Measurements from ENCODE around the gene DLX2. TPM values are rescaled to one million over a fixed set of nuclear protein-coding genes. Genes with fewer than 3 reads are reported as not detected.
A peak's percentile ranks its signal among the peaks of the same experiment; 100 is the strongest.

The DLX2 gene
- total and polyA plus RNA-seq, 2 of the 13 experiments (the other 11 are each of a cell fraction or from before 2014, with no cell fraction given) = 0.07 to 0.15 TPM

- TF ChIP-seq ZNF552 (CRISPR knock-in tag; IDR thresholded peaks at IDR 0.05; ENCODE audit: borderline replicate concordance) (no peak; the same call in 1 of the 2 replicates), TCF12 (IDR thresholded peaks at IDR 0.05) (no peak), TCF12 (CRISPR knock-in tag; IDR thresholded peaks at IDR 0.05) (no peak; the same call in 1 of the 2 replicates), FLYWCH1 (CRISPR knock-in tag; IDR thresholded peaks at IDR 0.05) (no peak), SIX1 (CRISPR knock-in tag; IDR thresholded peaks at IDR 0.05; ENCODE audit: borderline replicate concordance) (peak; percentile 87; the same call in 1 of the 2 replicates), RFXANK (CRISPR knock-in tag; IDR thresholded peaks at IDR 0.05) (peak; percentile 73; the same call in 1 of the 2 replicates), TBP (CRISPR knock-in tag; IDR thresholded peaks at IDR 0.05) (no peak), ZNF432 (CRISPR knock-in tag; IDR thresholded peaks at IDR 0.05; ENCODE audit: borderline replicate concordance) (no peak), FOXO1 (CRISPR knock-in tag; IDR thresholded peaks at IDR 0.05) (peak; percentile 87), NONO (IDR thresholded peaks at IDR 0.05) (no peak), NONO (CRISPR knock-in tag; conservative IDR thresholded peaks at IDR 0.05) (peak; percentile 74; the same call in 1 of the 2 replicates), DR1 (CRISPR knock-in tag; IDR thresholded peaks at IDR 0.05) (no peak), ZNF496 (CRISPR knock-in tag; IDR thresholded peaks at IDR 0.05; ENCODE audit: insufficient replicate concordance) (no peak), ZBTB7A (CRISPR knock-in tag; IDR thresholded peaks at IDR 0.05) (no peak)
- TF ChIP-seq, protein P1, sequence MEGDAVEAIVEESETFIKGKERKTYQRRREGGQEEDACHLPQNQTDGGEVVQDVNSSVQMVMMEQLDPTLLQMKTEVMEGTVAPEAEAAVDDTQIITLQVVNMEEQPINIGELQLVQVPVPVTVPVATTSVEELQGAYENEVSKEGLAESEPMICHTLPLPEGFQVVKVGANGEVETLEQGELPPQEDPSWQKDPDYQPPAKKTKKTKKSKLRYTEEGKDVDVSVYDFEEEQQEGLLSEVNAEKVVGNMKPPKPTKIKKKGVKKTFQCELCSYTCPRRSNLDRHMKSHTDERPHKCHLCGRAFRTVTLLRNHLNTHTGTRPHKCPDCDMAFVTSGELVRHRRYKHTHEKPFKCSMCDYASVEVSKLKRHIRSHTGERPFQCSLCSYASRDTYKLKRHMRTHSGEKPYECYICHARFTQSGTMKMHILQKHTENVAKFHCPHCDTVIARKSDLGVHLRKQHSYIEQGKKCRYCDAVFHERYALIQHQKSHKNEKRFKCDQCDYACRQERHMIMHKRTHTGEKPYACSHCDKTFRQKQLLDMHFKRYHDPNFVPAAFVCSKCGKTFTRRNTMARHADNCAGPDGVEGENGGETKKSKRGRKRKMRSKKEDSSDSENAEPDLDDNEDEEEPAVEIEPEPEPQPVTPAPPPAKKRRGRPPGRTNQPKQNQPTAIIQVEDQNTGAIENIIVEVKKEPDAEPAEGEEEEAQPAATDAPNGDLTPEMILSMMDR (CRISPR knock-in tag; IDR thresholded peaks at IDR 0.05) = no peak
- TF ChIP-seq, protein P2, sequence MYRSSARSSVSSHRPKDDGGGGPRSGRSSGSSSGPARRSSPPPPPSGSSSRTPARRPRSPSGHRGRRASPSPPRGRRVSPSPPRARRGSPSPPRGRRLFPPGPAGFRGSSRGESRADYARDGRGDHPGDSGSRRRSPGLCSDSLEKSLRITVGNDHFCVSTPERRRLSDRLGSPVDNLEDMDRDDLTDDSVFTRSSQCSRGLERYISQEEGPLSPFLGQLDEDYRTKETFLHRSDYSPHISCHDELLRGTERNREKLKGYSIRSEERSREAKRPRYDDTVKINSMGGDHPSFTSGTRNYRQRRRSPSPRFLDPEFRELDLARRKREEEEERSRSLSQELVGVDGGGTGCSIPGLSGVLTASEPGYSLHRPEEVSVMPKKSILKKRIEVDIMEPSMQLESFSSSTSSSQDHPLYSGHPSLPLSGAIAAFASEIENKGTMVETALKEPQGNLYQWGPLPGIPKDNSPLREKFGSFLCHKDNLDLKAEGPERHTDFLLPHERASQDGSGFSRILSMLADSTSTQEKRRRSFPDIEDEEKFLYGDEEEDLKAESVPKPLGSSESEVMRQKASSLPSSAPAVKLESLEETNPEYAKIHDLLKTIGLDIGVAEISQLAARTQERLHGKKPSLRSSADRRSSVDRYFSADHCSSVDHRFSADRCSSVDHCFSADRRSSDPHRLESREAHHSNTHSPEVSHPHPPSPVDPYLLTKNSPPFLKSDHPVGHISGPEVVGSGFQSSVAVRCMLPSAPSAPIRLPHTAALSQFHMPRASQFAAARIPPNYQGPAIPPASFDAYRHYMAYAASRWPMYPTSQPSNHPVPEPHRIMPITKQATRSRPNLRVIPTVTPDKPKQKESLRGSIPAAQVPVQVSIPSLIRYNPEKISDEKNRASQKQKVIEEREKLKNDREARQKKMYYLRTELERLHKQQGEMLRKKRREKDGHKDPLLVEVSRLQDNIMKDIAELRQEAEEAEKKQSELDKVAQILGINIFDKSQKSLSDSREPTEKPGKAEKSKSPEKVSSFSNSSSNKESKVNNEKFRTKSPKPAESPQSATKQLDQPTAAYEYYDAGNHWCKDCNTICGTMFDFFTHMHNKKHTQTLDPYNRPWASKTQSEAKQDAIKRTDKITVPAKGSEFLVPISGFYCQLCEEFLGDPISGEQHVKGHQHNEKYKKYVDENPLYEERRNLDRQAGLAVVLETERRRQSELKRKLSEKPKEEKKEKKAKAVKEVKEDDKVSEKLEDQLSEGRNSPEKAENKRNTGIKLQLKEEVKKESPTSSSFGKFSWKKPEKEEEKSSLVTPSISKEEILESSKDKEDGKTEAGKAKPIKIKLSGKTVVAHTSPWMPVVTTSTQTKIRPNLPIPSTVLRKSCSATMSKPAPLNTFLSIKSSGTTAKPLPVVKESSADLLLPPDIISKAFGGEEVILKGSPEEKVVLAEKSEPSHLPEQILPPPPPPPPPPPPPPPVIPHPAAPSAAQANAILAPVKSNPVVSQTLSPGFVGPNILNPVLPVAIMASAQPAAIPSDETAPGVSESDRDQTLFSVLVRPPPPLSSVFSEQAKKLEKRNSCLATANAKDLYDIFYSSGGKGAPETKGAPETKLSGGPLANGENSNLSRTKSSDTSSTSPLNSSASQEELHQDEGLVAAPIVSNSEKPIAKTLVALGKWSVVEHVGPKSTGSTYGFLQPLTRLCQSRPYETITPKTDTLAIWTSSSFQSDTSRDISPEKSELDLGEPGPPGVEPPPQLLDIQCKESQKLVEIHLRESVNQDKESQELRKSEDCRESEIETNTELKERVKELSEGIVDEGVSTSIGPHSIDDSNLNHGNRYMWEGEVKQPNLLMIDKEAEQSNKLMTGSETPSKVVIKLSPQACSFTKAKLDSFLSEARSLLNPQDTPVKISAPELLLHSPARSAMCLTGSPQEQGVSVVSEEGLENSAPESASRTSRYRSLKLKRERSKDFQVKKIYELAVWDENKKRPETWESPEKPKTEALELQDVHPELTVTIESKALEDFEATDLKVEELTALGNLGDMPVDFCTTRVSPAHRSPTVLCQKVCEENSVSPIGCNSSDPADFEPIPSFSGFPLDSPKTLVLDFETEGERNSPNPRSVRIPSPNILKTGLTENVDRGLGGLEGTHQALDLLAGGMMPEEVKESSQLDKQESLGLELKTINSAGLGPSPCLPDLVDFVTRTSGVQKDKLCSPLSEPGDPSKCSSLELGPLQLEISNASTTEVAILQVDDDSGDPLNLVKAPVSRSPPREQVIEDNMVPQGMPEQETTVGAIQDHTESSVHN (CRISPR knock-in tag; IDR thresholded peaks at IDR 0.05) = no peak
- TF ChIP-seq, protein P3, sequence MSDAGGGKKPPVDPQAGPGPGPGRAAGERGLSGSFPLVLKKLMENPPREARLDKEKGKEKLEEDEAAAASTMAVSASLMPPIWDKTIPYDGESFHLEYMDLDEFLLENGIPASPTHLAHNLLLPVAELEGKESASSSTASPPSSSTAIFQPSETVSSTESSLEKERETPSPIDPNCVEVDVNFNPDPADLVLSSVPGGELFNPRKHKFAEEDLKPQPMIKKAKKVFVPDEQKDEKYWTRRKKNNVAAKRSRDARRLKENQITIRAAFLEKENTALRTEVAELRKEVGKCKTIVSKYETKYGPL (CRISPR knock-in tag; IDR thresholded peaks at IDR 0.05) = no peak
These were observed 50.4 kb downstream of the DLX2 start (continued) for GRCh38 chr2:172052000-172052983.
